Endodermal cell (in vitro differentiated cells): ENCODE results near the gene LZTS2. TPM values are rescaled to one million over a fixed set of nuclear protein-coding genes. Genes with fewer than 3 reads are reported as not detected.

Source experiments
- DNase-seq: peaks from one replicate; pipeline ENCODE4 v3.0.0-alpha.2; 2017
- H3K27ac ChIP-seq: 2 replicates; pipeline ENCODE4 v1.5.1; 2013; ENCODE audit warnings: mild to moderate bottlenecking, low read depth, low read length, moderate library complexity
- H3K27me3 ChIP-seq: 2 replicates; pipeline ENCODE4 v1.6.1; 2013; ENCODE audit warnings: mild to moderate bottlenecking, low read length, moderate library complexity; ENCODE audit not compliant: insufficient read depth, control insufficient read depth, poor library complexity, severe bottlenecking
- H3K36me3 ChIP-seq: 2 replicates; pipeline ENCODE4 v1.7.0; 2013; ENCODE audit warnings: mild to moderate bottlenecking, low read length, moderate library complexity; ENCODE audit not compliant: control insufficient read depth, insufficient read depth
- H3K4me1 ChIP-seq: one replicate; pipeline ENCODE4 v1.7.0; 2013; ENCODE audit warnings: low read length; ENCODE audit not compliant: control insufficient read depth, insufficient read depth
- H3K4me3 ChIP-seq: 2 replicates; pipeline ENCODE4 v1.5.1; 2013; ENCODE audit warnings: mild to moderate bottlenecking, low read length, moderate library complexity
- H3K9ac ChIP-seq: 2 replicates; pipeline ENCODE4 v1.6.1; 2013; ENCODE audit warnings: mild to moderate bottlenecking, low read length, moderate library complexity; ENCODE audit not compliant: poor library complexity, severe bottlenecking; ENCODE audit errors: extremely low read depth
- H3K9me3 ChIP-seq: 2 replicates; pipeline ENCODE4 v1.6.1; 2013; ENCODE audit warnings: mild to moderate bottlenecking, low read length, moderate library complexity; ENCODE audit not compliant: control insufficient read depth
- H3K27ac Mint-ChIP-seq: 2 replicates; pipeline ENCODE4 v1.8.0; 2020; ENCODE audit warnings: mixed read lengths
- H3K27me3 Mint-ChIP-seq: 2 replicates; pipeline ENCODE4 v1.8.0; 2021; ENCODE audit warnings: mild to moderate bottlenecking, mixed read lengths; ENCODE audit not compliant: insufficient read depth
- H3K36me3 Mint-ChIP-seq: 2 replicates; pipeline ENCODE4 v1.8.0; 2020; ENCODE audit warnings: low read depth, mixed read lengths
- H3K4me1 Mint-ChIP-seq: 2 replicates; pipeline ENCODE4 v1.8.0; 2020; ENCODE audit warnings: mixed read lengths
- H3K4me3 Mint-ChIP-seq: 2 replicates; pipeline ENCODE4 v1.8.0; 2020; ENCODE audit warnings: mild to moderate bottlenecking, moderate library complexity, mixed read lengths
- H3K9me3 Mint-ChIP-seq: 2 replicates; pipeline ENCODE4 v1.8.0; 2020; ENCODE audit warnings: mild to moderate bottlenecking, mixed read lengths
- WGBS, 2 experiments: methylation state at CpG; one replicate each; pipeline versions ENCODE4 v1.1.5 to v1.1.7; 2013; ENCODE audit warnings: missing lambda C conversion rate in 2 of 2, mixed read lengths in 1 of 2; ENCODE audit not compliant: insufficient coverage in 1 of 2, insufficient read length in 1 of 2; 5-methylcytosine and 5-hydroxymethylcytosine counted together
- total RNA-seq, 2 donors: library from RNA; stranded (reverse); fragmentation: NEBNext Ultra II Directional in 1 of 2; extraction: Animal tissue kit (Norgen Biotek cat#: 25700) in 1 of 2; gene quantifications; 2 replicates in 1 of 2; 3 replicates in 1 of 2; pipeline ENCODE4 v1.2.1, GENCODE V29; 2021
- TF ChIP-seq, protein P1 (sequence below): fragments of 200-600 bp; sonication (generic); conservative IDR thresholded peaks from 2 replicates; pipeline ENCODE4 v1.5.0; 2021; ENCODE audit warnings: antibody characterized with exemption, mild to moderate bottlenecking

LZTS2 gene
- total RNA-seq, 2 donors from 2014 or later, result 76.8 to 85.9 TPM

DNA sequence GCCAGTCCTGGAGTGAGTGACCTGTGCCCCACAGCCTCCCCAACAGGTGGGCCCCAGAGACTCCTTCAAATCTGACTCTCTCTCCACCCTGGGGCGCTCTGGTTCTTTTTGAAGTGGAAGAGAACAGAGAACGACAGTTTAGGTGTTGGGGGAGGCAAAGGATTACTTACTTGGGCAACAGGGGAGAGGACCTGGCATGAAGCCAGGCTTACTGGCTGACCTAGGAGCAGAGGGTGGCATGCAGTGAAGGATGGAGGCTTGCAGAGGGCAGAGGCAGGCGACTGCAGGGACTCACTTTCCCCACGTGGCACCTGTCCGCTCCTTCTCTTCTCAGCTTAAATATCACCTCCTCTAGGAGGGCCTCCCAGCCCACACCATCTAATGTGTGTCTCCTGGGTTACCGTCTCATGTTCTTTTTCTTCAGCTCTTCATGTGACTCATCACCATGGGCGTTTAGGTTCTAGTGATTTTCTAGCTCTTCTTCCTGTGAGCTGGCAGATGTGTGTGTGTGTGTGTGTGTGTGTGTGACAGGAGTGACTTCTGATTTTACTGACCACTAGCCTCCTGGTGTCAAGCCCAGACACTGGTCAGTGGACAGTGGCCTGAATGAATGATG, 15.5 kb downstream of the LZTS2 start:
- H3K4me3 ChIP-seq, result no peak overlapping the region
- H3K4me1 ChIP-seq, result no peaks in the 10 kb centered on the region
- peaks cover 46% of the 10 kb centered on the region for H3K27me3 ChIP-seq
- no peaks in the 10 kb centered on the region for H3K9me3 ChIP-seq
- Mint-ChIP-seq H3K27ac (no peak overlapping the region), H3K4me1 (peaks cover 16% of the 10 kb centered on the region), H3K27me3 (peaks cover 56% of the 10 kb centered on the region), H3K9me3 (no peaks in the 10 kb centered on the region), H3K4me3 (no peak overlapping the region), H3K36me3 (no peaks in the 10 kb centered on the region)
- H3K9ac ChIP-seq, result no peak overlapping the region
- DNase-seq, result no peak
- TF ChIP-seq, protein P1, sequence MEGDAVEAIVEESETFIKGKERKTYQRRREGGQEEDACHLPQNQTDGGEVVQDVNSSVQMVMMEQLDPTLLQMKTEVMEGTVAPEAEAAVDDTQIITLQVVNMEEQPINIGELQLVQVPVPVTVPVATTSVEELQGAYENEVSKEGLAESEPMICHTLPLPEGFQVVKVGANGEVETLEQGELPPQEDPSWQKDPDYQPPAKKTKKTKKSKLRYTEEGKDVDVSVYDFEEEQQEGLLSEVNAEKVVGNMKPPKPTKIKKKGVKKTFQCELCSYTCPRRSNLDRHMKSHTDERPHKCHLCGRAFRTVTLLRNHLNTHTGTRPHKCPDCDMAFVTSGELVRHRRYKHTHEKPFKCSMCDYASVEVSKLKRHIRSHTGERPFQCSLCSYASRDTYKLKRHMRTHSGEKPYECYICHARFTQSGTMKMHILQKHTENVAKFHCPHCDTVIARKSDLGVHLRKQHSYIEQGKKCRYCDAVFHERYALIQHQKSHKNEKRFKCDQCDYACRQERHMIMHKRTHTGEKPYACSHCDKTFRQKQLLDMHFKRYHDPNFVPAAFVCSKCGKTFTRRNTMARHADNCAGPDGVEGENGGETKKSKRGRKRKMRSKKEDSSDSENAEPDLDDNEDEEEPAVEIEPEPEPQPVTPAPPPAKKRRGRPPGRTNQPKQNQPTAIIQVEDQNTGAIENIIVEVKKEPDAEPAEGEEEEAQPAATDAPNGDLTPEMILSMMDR, result no peak
- 65% methylated on average over 6 of the region's 7 CpGs; no CpG with 5 or more reads in 1 of the 2 experiments for WGBS, 2 experiments
- no peak overlapping the region for H3K27ac ChIP-seq
- H3K36me3 ChIP-seq, result no peaks in the 10 kb centered on the region

- no peak for DNase-seq
- peaks cover 51% of the 10 kb centered on the region for H3K27me3 ChIP-seq
Observed at GRCh38 chr10:101015582-101015973, 16.0 kb downstream of the LZTS2 start.

GRCh38 chr10:101016814-101017213, 17.2 kb downstream of the LZTS2 start:
- Histone ChIP-seq H3K36me3 (no peaks in the 10 kb centered on the region), H3K27me3 (peaks cover 62% of the 10 kb centered on the region), H3K4me3 (no peak overlapping the region), H3K4me1 (no peaks in the 10 kb centered on the region), H3K27ac (no peak overlapping the region), H3K9me3 (no peaks in the 10 kb centered on the region), H3K9ac (no peak overlapping the region)
- Mint-ChIP-seq H3K4me1 (peaks cover 15% of the 10 kb centered on the region), H3K36me3 (no peaks in the 10 kb centered on the region), H3K9me3 (no peaks in the 10 kb centered on the region), H3K27me3 (peaks cover 72% of the 10 kb centered on the region), H3K27ac (no peak overlapping the region), H3K4me3 (no peak overlapping the region)
- 69 to 85% methylated on average over 2 to 5 of the region's 5 CpGs for WGBS, 2 experiments
- DNase-seq, result no peak
- TF ChIP-seq, protein P1, result no peak

More at GRCh38 chr10:101015582-101015973, 16.0 kb downstream of the LZTS2 start:
- Histone ChIP-seq H3K27ac (no peak overlapping the region), H3K4me3 (no peak overlapping the region), H3K9me3 (no peaks in the 10 kb centered on the region), H3K36me3 (no peaks in the 10 kb centered on the region), H3K4me1 (no peaks in the 10 kb centered on the region), H3K9ac (no peak overlapping the region)
- H3K27ac Mint-ChIP-seq, result no peak overlapping the region
- no peaks in the 10 kb centered on the region for H3K9me3 Mint-ChIP-seq
- H3K4me1 Mint-ChIP-seq, result peaks cover 16% of the 10 kb centered on the region
- WGBS, 2 experiments, result 86 to 93% methylated on average over 5 to 8 of the region's 8 CpGs
- TF ChIP-seq, protein P1, result no peak
- H3K27me3 Mint-ChIP-seq, result peaks cover 61% of the 10 kb centered on the region
- no peak overlapping the region for H3K4me3 Mint-ChIP-seq
- H3K36me3 Mint-ChIP-seq, result no peaks in the 10 kb centered on the region
